Liver (tissue), 9 donors: ENCODE results near the gene HHAT. TPM values are rescaled to one million over a fixed set of nuclear protein-coding genes. Genes with fewer than 3 reads are reported as not detected.
"Not testable (repeated sequence)": the region's sequence is repeated elsewhere in the genome, so short reads cannot be mapped to it uniquely, and the experiment has no call there.

Source experiments
- DNase-seq: peaks from one replicate; pipeline ENCODE4 v3.0.0-alpha.2; 2017; ENCODE audit warnings: low spot score
- H3K27ac ChIP-seq, 2 donors: one replicate each; pipeline ENCODE4 v1.7.0; 2013; ENCODE audit warnings: inconsistent platforms in 2 of 2, low read length in 2 of 2, control low read depth in 1 of 2, low read depth in 1 of 2, mild to moderate bottlenecking in 1 of 2
- H3K27me3 ChIP-seq, 4 donors: one replicate each; pipeline versions ENCODE4 v1.6.1 to v1.7.0; 2013; ENCODE audit warnings: low read length in 3 of 4, inconsistent platforms in 1 of 4, mild to moderate bottlenecking in 1 of 4, moderate library complexity in 1 of 4; ENCODE audit not compliant: control insufficient read depth in 4 of 4, insufficient read depth in 4 of 4
- H3K36me3 ChIP-seq, 4 donors: one replicate each; pipeline versions ENCODE4 v1.6.1 to v1.7.0; 2013; ENCODE audit warnings: low read length in 3 of 4, mild to moderate bottlenecking in 3 of 4, low read depth in 1 of 4, moderate library complexity in 1 of 4; ENCODE audit not compliant: control insufficient read depth in 4 of 4, insufficient read depth in 3 of 4
- H3K4me1 ChIP-seq, 4 donors: one replicate each; pipeline versions ENCODE4 v1.6.1 to v1.7.0; 2013; ENCODE audit warnings: low read length in 3 of 4, mild to moderate bottlenecking in 3 of 4, moderate library complexity in 1 of 4; ENCODE audit not compliant: control insufficient read depth in 4 of 4, insufficient read depth in 4 of 4
- H3K4me3 ChIP-seq, 3 donors: one replicate each; pipeline versions ENCODE4 v1.6.1 to v1.7.0; 2013; ENCODE audit warnings: low read length in 3 of 3, control low read depth in 1 of 3, low read depth in 1 of 3, mild to moderate bottlenecking in 1 of 3
- H3K9ac ChIP-seq, 2 donors: one replicate each; pipeline ENCODE4 v1.7.0; 2013; ENCODE audit warnings: low read length in 2 of 2, mild to moderate bottlenecking in 2 of 2, moderate library complexity in 2 of 2, control low read depth in 1 of 2, low read depth in 1 of 2
- H3K9me3 ChIP-seq, 4 donors: one replicate each; pipeline versions ENCODE4 v1.6.1 to v1.7.0; 2013; ENCODE audit warnings: low read length in 3 of 4; ENCODE audit not compliant: control insufficient read depth in 4 of 4
- EGR1 ChIP-seq, 2 donors: IDR thresholded peaks; 2 replicates each; pipeline ENCODE4 v1.6.1; 2016 to 2018; ENCODE audit warnings: antibody characterized with exemption in 2 of 2, low read depth in 2 of 2
- FOXA1 ChIP-seq: IDR thresholded peaks from 2 replicates; pipeline ENCODE4 v1.6.1; 2016; ENCODE audit warnings: antibody characterized with exemption
- FOXA2 ChIP-seq: IDR thresholded peaks from 2 replicates; pipeline ENCODE4 v1.6.1; 2016; ENCODE audit warnings: antibody characterized with exemption
- HNF4A ChIP-seq, 2 donors: conservative IDR thresholded peaks; 2 replicates each; pipeline ENCODE4 v1.6.1; 2016; ENCODE audit warnings: antibody characterized with exemption in 2 of 2, mild to moderate bottlenecking in 2 of 2
- HNF4G ChIP-seq: IDR thresholded peaks from 2 replicates; pipeline ENCODE4 v1.6.1; 2016; ENCODE audit warnings: antibody characterized with exemption
- JUND ChIP-seq, 2 donors: IDR thresholded peaks; 2 replicates each; pipeline ENCODE4 v1.6.1; 2016; ENCODE audit warnings: antibody characterized with exemption in 2 of 2
- NR2F2 ChIP-seq: IDR thresholded peaks from 2 replicates; pipeline ENCODE4 v1.6.1; 2016; ENCODE audit warnings: antibody characterized with exemption
- RAD21 ChIP-seq, 2 donors: IDR thresholded peaks; 2 replicates each; pipeline ENCODE4 v1.6.1; 2016; ENCODE audit warnings: antibody characterized with exemption in 2 of 2, mild to moderate bottlenecking in 2 of 2
- REST ChIP-seq: IDR thresholded peaks from 2 replicates; pipeline ENCODE4 v1.6.1; 2016; ENCODE audit warnings: antibody characterized with exemption, mild to moderate bottlenecking
- RXRA ChIP-seq, 2 donors: IDR thresholded peaks; 2 replicates each; pipeline ENCODE4 v1.6.1; 2017 to 2018; ENCODE audit warnings: antibody characterized with exemption in 2 of 2, mild to moderate bottlenecking in 1 of 2
- SP1 ChIP-seq: IDR thresholded peaks from 2 replicates; pipeline ENCODE4 v1.6.1; 2018; ENCODE audit warnings: antibody characterized with exemption, mild to moderate bottlenecking
- TAF1 ChIP-seq: conservative IDR thresholded peaks from 2 replicates; pipeline ENCODE4 v1.6.1; 2016; ENCODE audit warnings: antibody characterized with exemption, mild to moderate bottlenecking
- YY1 ChIP-seq: IDR thresholded peaks from 2 replicates; pipeline ENCODE4 v1.6.1; 2016; ENCODE audit warnings: antibody characterized with exemption, mild to moderate bottlenecking
- WGBS: extraction: QIAGEN DNeasy Blood & Tissue Kit; methylation state at CpG from one replicate; pipeline ENCODE4 v1.1.7; 2013; 5-methylcytosine and 5-hydroxymethylcytosine counted together
- polyA plus RNA-seq, 2 donors: library from polyadenylated mRNA; stranded (reverse) in 1 of 2; unstranded in 1 of 2; fragments of 200-250 nt in 1 of 2; fragments of >200 nt in 1 of 2; fragmentation: Nextera tagmentation in 1 of 2; extraction: Ambion mirVana in 1 of 2; gene quantifications; one replicate each; pipeline versions ENCODE4 v1.2.1 to v1.2.3, GENCODE V29; 2013 to 2015
- total RNA-seq, 2 donors: library from RNA; depleted of rRNA; stranded (reverse); fragments of >200 nt; gene quantifications; one replicate each; pipeline ENCODE4 v1.2.3, GENCODE V29; 2014
- TF ChIP-seq, protein P1 (sequence below): IDR thresholded peaks from 2 replicates; pipeline ENCODE4 v1.6.1; 2016; ENCODE audit warnings: antibody characterized with exemption
- TF ChIP-seq, protein P2 (sequence below): IDR thresholded peaks from 2 replicates; pipeline ENCODE4 v1.6.1; 2016; ENCODE audit warnings: antibody characterized with exemption
- TF ChIP-seq, protein P3 (sequence below): IDR thresholded peaks from 2 replicates; pipeline ENCODE4 v1.6.1; 2016; ENCODE audit warnings: antibody characterized with exemption
- donor health status: healthy.
- donor health status: healthy.
- donor health status: healthy.
- donor health status: healthy.
- donor health status: healthy.

Gene HHAT
- total and polyA plus RNA-seq, 4 donors: 1.3 to 2.2 (median 1.6) TPM

- TF ChIP-seq REST (no peak), FOXA1 (no peak), JUND (IDR thresholded peaks at IDR 0.05) (no peak)
Observed at GRCh38 chr1:210351496-210351895, 22.8 kb downstream of the HHAT start (continued).

DNA sequence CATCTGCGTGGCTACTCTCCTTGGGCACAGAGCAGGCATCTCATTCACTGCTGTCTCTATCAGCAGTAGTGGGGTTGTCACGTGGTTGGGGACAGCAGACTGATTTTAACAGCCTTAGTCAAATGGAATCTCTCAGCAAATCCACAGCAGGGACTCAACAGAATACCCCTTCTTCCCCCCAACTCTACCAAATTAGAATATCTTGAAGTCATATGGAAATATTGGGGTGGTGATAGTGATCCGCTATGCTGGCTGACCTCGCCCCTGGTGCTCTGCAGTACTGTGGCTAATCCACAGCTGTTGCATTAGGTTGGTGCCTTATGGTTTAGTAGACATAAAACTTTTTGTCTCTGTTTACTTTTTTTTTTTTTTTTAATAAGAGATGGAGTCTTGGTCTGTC, 23.9 kb downstream of the HHAT start:
- Histone ChIP-seq H3K4me3 (no peak overlapping the region), H3K27me3 (no peaks in the 10 kb centered on the region), H3K9ac (no peak overlapping the region), H3K36me3 (no peaks in the 10 kb centered on the region), H3K27ac (no peak overlapping the region), H3K4me1 (no peaks in the 10 kb centered on the region), H3K9me3 (no peaks in the 10 kb centered on the region)
- WGBS: 93% methylated on average over 4 of the region's 4 CpGs
- TF ChIP-seq, protein P1, sequence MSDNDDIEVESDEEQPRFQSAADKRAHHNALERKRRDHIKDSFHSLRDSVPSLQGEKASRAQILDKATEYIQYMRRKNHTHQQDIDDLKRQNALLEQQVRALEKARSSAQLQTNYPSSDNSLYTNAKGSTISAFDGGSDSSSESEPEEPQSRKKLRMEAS: no peak
- TF ChIP-seq RAD21 (IDR thresholded peaks at IDR 0.05) (no peak), SP1 (no peak), FOXA1 (no peak), TAF1 (no peak), NR2F2 (no peak), EGR1 (IDR thresholded peaks at IDR 0.05; ENCODE audit: low read depth in 2 of 2) (no peak), YY1 (no peak)
- TF ChIP-seq, protein P2, sequence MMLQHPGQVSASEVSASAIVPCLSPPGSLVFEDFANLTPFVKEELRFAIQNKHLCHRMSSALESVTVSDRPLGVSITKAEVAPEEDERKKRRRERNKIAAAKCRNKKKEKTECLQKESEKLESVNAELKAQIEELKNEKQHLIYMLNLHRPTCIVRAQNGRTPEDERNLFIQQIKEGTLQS: no peak
- DNase-seq: no peak

- not testable (repeated sequence) for H3K27me3 ChIP-seq, H3K9ac ChIP-seq
Observed at GRCh38 chr1:210354305-210354704, 25.6 kb downstream of the HHAT start.

DNA sequence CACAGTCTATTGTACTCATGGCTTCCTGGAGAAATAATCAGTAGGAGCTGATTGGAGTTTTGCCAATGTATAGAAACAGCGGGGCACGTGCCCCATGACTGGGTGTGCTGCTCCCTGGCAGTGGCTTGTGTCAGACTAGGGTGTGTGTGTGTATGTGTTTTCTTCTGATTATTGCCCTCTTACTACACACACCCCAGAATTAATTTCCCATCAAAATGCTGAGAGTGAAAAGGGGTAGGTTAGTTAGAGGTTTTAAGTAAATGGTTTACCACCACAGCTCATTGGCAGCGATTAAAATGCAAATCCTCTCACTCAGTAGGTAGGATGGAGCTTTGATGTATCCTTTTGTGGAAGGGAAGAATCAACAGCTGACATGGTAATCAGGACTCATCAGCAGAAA, 29.9 kb downstream of the HHAT start:
- TF ChIP-seq RXRA (IDR thresholded peaks at IDR 0.05): no peak
- TF ChIP-seq HNF4A (conservative IDR thresholded peaks at IDR 0.05): no peak
- TF ChIP-seq, protein P1: no peak
- TF ChIP-seq HNF4G: no peak
- no peak for TF ChIP-seq REST
- no peak for TF ChIP-seq JUND (IDR thresholded peaks at IDR 0.05)
- TF ChIP-seq SP1: no peak
- TF ChIP-seq FOXA1: no peak
- TF ChIP-seq FOXA2: no peak
- TF ChIP-seq YY1: no peak
- TF ChIP-seq, protein P3, sequence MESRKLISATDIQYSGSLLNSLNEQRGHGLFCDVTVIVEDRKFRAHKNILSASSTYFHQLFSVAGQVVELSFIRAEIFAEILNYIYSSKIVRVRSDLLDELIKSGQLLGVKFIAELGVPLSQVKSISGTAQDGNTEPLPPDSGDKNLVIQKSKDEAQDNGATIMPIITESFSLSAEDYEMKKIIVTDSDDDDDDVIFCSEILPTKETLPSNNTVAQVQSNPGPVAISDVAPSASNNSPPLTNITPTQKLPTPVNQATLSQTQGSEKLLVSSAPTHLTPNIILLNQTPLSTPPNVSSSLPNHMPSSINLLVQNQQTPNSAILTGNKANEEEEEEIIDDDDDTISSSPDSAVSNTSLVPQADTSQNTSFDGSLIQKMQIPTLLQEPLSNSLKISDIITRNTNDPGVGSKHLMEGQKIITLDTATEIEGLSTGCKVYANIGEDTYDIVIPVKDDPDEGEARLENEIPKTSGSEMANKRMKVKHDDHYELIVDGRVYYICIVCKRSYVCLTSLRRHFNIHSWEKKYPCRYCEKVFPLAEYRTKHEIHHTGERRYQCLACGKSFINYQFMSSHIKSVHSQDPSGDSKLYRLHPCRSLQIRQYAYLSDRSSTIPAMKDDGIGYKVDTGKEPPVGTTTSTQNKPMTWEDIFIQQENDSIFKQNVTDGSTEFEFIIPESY: no peak
- no peak for TF ChIP-seq TAF1
- no peaks in the 10 kb centered on the region for H3K27me3 ChIP-seq
- peaks cover 0 to 33% (median 23%) of the 10 kb centered on the region in 4 donors for H3K4me1 ChIP-seq
- no peaks in the 10 kb centered on the region for H3K36me3 ChIP-seq
- H3K9ac ChIP-seq: no peak overlapping the region
- no peak for DNase-seq
- H3K9me3 ChIP-seq: no peaks in the 10 kb centered on the region
- H3K27ac ChIP-seq: no peak overlapping the region
- no peak overlapping the region for H3K4me3 ChIP-seq
- 56% methylated on average over 3 of the region's 3 CpGs for WGBS

More at GRCh38 chr1:210354305-210354704, 25.6 kb downstream of the HHAT start:
- H3K36me3 ChIP-seq, H3K27ac ChIP-seq, H3K9me3 ChIP-seq, H3K4me3 ChIP-seq, DNase-seq: not testable (repeated sequence)
- WGBS: 98% methylated on average over 3 of the region's 3 CpGs
- H3K4me1 ChIP-seq: peaks cover 0 to 10% (median 6%) of the 10 kb centered on the region in 4 donors
